ENCODE results near the gene CYB561A3.

Gene CYB561A3

GRCh38 chr11:61345170-61345610, 16.5 kb downstream of the CYB561A3 start:
- no peak for DNase-seq (ENCODE audit: low spot score)

GRCh38 chr11:61343792-61344745, 17.6 kb downstream of the CYB561A3 start:
- no peak for DNase-seq (ENCODE audit: low spot score)

GRCh38 chr11:61342207-61342803, 19.4 kb downstream of the CYB561A3 start:
- DNase-seq (ENCODE audit: low spot score), result no peak

GRCh38 chr11:61341706-61342105, 20.0 kb downstream of the CYB561A3 start:
- no peak for DNase-seq (ENCODE audit: low spot score)

- DNase-seq (ENCODE audit: low spot score), result no peak
Measured at GRCh38 chr11:61340979-61341378, 20.7 kb downstream of the CYB561A3 start.

GRCh38 chr11:61339490-61339878, 22.2 kb downstream of the CYB561A3 start:
- DNase-seq (ENCODE audit: low spot score), result no peak

GRCh38 chr11:61338783-61339489, 22.7 kb downstream of the CYB561A3 start:
- DNase-seq (ENCODE audit: low spot score), result no peak

- no peak for DNase-seq (ENCODE audit: low spot score)
Measured at GRCh38 chr11:61337706-61338470, 23.8 kb downstream of the CYB561A3 start.

- peak; percentile 87 for DNase-seq (ENCODE audit: low spot score)
Measured at GRCh38 chr11:61336171-61336935, 25.3 kb downstream of the CYB561A3 start.

- DNase-seq (ENCODE audit: low spot score), result no peak
Measured at GRCh38 chr11:61335355-61335710, 26.3 kb downstream of the CYB561A3 start.

- DNase-seq (ENCODE audit: low spot score), result peak; percentile 39
Measured at GRCh38 chr11:61334434-61335354, 27.0 kb downstream of the CYB561A3 start.

GRCh38 chr11:61333550-61334433, 27.9 kb downstream of the CYB561A3 start:
- no peak for DNase-seq (ENCODE audit: low spot score)

- DNase-seq (ENCODE audit: low spot score), result peak; percentile 96
Measured at GRCh38 chr11:61332797-61333549, 28.7 kb downstream of the CYB561A3 start, which contains the start of the genes DDB1 and TKFC. DDB1 (minus strand) TSS chr11:61333105; CDS start chr11:61332968, 137 bp downstream. TKFC (plus strand) TSS chr11:61333228; CDS start chr11:61334729, 1,501 bp downstream.

- peak; percentile 71 for DNase-seq (ENCODE audit: low spot score)
Measured at GRCh38 chr11:61332281-61332796, 29.3 kb downstream of the CYB561A3 start.

- peak; percentile 18 for DNase-seq (ENCODE audit: low spot score)
Measured at GRCh38 chr11:61331651-61332050, 30.0 kb downstream of the CYB561A3 start.

- DNase-seq (ENCODE audit: low spot score), result no peak
Measured at GRCh38 chr11:61329871-61330270, 31.8 kb downstream of the CYB561A3 start.

GRCh38 chr11:61328351-61328750, 33.3 kb downstream of the CYB561A3 start:
- DNase-seq (ENCODE audit: low spot score), result no peak

GRCh38 chr11:61327669-61328071, 34.0 kb downstream of the CYB561A3 start:
- DNase-seq (ENCODE audit: low spot score), result peak; percentile 27

Data from AG08396 (cell line).